ENCODE measurements around the gene LILRA6. TPM values are rescaled to one million over a fixed set of nuclear protein-coding genes. Genes with fewer than 3 reads are reported as not detected.

LILRA6 gene
- total and polyA plus RNA-seq, 2 of the 13 experiments (the other 11 are each of a cell fraction or from before 2014, with no cell fraction given), result not detected

DNA sequence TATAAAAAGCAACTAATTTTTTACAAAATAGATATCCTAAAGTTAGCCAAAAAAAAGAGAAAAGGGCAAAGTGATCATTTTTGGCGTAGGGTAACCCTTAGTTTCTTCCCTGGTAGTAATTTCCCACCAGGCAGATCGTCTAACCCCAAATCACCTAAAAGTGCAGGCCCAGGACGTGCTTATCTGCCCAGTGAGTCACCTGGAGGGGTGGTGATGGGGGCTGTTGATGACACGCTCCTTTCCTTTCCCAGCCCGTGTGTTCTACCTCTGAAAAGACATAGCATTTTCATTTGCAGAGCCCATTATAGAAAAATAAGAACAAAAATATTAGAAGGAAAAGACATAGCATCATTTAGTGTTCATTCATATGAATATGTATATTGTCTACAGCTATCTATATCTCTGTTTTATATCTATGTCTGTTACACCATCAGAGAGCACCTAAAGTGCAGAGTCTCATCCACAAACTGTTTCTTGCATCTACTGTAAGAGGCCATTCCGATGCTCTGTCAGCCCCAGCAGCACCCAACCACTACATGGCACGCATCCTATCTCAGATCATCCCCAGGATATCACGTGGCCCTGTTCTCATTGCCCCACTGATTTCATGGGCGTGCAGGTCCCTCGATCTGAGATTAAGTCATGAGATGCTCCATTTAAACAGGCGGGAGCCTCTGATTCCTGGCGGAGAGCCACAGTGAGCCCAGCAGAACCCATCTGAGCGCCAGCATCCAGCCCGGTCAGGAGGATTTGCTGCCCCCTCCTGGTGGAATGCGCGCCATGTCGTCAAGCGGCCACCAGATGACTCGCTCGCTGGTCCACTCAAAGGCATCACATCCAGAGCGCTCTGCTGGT lies 11.3 kb downstream of the LILRA6 start (continued):
- TF ChIP-seq, protein P1, sequence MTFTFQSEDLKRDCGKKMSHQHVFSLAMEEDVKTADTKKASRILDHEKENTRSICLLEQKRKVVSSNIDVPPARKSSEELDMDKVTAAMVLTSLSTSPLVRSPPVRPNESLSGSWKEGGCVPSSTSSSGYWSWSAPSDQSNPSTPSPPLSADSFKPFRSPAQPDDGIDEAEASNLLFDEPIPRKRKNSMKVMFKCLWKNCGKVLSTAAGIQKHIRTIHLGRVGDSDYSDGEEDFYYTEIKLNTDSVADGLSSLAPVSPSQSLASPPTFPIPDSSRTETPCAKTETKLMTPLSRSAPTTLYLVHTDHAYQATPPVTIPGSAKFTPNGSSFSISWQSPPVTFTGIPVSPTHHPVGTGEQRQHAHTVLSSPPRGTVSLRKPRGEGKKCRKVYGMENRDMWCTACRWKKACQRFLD (CRISPR knock-in tag; IDR thresholded peaks at IDR 0.05; ENCODE audit: borderline replicate concordance), result no peak
- TF ChIP-seq, protein P2, sequence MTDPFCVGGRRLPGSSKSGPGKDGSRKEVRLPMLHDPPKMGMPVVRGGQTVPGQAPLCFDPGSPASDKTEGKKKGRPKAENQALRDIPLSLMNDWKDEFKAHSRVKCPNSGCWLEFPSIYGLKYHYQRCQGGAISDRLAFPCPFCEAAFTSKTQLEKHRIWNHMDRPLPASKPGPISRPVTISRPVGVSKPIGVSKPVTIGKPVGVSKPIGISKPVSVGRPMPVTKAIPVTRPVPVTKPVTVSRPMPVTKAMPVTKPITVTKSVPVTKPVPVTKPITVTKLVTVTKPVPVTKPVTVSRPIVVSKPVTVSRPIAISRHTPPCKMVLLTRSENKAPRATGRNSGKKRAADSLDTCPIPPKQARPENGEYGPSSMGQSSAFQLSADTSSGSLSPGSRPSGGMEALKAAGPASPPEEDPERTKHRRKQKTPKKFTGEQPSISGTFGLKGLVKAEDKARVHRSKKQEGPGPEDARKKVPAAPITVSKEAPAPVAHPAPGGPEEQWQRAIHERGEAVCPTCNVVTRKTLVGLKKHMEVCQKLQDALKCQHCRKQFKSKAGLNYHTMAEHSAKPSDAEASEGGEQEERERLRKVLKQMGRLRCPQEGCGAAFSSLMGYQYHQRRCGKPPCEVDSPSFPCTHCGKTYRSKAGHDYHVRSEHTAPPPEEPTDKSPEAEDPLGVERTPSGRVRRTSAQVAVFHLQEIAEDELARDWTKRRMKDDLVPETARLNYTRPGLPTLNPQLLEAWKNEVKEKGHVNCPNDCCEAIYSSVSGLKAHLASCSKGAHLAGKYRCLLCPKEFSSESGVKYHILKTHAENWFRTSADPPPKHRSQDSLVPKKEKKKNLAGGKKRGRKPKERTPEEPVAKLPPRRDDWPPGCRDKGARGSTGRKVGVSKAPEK (CRISPR knock-in tag; IDR thresholded peaks at IDR 0.05; ENCODE audit: borderline replicate concordance), result no peak
- no peak for TF ChIP-seq ZNF75D (CRISPR knock-in tag; IDR thresholded peaks at IDR 0.05; ENCODE audit: borderline replicate concordance)
- TF ChIP-seq, protein P3, sequence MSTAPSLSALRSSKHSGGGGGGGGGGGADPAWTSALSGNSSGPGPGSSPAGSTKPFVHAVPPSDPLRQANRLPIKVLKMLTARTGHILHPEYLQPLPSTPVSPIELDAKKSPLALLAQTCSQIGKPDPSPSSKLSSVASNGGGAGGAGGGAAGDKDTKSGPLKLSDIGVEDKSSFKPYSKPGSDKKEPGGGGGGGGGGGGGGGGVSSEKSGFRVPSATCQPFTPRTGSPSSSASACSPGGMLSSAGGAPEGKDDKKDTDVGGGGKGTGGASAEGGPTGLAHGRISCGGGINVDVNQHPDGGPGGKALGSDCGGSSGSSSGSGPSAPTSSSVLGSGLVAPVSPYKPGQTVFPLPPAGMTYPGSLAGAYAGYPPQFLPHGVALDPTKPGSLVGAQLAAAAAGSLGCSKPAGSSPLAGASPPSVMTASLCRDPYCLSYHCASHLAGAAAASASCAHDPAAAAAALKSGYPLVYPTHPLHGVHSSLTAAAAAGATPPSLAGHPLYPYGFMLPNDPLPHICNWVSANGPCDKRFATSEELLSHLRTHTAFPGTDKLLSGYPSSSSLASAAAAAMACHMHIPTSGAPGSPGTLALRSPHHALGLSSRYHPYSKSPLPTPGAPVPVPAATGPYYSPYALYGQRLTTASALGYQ (CRISPR knock-in tag; IDR thresholded peaks at IDR 0.05), result no peak
- no peak for TF ChIP-seq MYNN (CRISPR knock-in tag; IDR thresholded peaks at IDR 0.05; ENCODE audit: low read depth)
- TF ChIP-seq RAD21 (CRISPR knock-in tag; IDR thresholded peaks at IDR 0.05), result peak; percentile 98
- TF ChIP-seq SAP130 (CRISPR knock-in tag; IDR thresholded peaks at IDR 0.05; ENCODE audit: low read depth), result peak; percentile 60
- TF ChIP-seq, protein P4, sequence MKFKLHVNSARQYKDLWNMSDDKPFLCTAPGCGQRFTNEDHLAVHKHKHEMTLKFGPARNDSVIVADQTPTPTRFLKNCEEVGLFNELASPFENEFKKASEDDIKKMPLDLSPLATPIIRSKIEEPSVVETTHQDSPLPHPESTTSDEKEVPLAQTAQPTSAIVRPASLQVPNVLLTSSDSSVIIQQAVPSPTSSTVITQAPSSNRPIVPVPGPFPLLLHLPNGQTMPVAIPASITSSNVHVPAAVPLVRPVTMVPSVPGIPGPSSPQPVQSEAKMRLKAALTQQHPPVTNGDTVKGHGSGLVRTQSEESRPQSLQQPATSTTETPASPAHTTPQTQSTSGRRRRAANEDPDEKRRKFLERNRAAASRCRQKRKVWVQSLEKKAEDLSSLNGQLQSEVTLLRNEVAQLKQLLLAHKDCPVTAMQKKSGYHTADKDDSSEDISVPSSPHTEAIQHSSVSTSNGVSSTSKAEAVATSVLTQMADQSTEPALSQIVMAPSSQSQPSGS (CRISPR knock-in tag; IDR thresholded peaks at IDR 0.05), result peak; percentile 60; the same call in 1 of the 2 replicates
- no peak for TF ChIP-seq PCBP1 (IDR thresholded peaks at IDR 0.05; ENCODE audit: borderline replicate concordance, low read depth, low read length)
- TF ChIP-seq TGIF2 (CRISPR knock-in tag; IDR thresholded peaks at IDR 0.05), result no peak
- TF ChIP-seq SAFB2 (CRISPR knock-in tag; IDR thresholded peaks at IDR 0.05; ENCODE audit: borderline replicate concordance, low read depth), result no peak
- no peak for TF ChIP-seq FOXJ3 (CRISPR knock-in tag; IDR thresholded peaks at IDR 0.05; ENCODE audit: borderline replicate concordance)
- 0 out of 2 replicates have a peak, but pooled peaks have one; percentile 5 for TF ChIP-seq NFE2 (CRISPR knock-in tag; IDR thresholded peaks at IDR 0.05)
- TF ChIP-seq, protein P5, sequence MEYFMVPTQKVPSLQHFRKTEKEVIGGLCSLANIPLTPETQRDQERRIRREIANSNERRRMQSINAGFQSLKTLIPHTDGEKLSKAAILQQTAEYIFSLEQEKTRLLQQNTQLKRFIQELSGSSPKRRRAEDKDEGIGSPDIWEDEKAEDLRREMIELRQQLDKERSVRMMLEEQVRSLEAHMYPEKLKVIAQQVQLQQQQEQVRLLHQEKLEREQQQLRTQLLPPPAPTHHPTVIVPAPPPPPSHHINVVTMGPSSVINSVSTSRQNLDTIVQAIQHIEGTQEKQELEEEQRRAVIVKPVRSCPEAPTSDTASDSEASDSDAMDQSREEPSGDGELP (IDR thresholded peaks at IDR 0.05; ENCODE audit: borderline replicate concordance, low read depth), result peak; percentile 77; the same call in 1 of the 2 replicates
- no peak for TF ChIP-seq POLR2G (IDR thresholded peaks at IDR 0.05; ENCODE audit: low read depth, low read length)
- TF ChIP-seq ZNF484 (CRISPR knock-in tag; IDR thresholded peaks at IDR 0.05; ENCODE audit: borderline replicate concordance, low read depth), result no peak
- no peak for TF ChIP-seq ZNF496 (CRISPR knock-in tag; IDR thresholded peaks at IDR 0.05; ENCODE audit: insufficient replicate concordance)
- TF ChIP-seq ZNF121 (CRISPR knock-in tag; IDR thresholded peaks at IDR 0.05), result no peak; the same call in 1 of the 2 replicates
- no peak for TF ChIP-seq GTF2F1 (IDR thresholded peaks at IDR 0.05; ENCODE audit: low read length)
- TF ChIP-seq ZSCAN25 (CRISPR knock-in tag; IDR thresholded peaks at IDR 0.05), result peak; percentile 43; the same call in 1 of the 2 replicates

Measured in HepG2 (cell line).